LNCAP (cell line): ENCODE results near the gene PRKCH.

ENCODE experiments used
- TF ChIP-seq, protein P1 (sequence below): fragments of 450-650 bp; IDR thresholded peaks from 2 replicates; pipeline ENCODE4 v1.5.1; 2017; ENCODE audit warnings: mild to moderate bottlenecking

The PRKCH gene

DNA sequence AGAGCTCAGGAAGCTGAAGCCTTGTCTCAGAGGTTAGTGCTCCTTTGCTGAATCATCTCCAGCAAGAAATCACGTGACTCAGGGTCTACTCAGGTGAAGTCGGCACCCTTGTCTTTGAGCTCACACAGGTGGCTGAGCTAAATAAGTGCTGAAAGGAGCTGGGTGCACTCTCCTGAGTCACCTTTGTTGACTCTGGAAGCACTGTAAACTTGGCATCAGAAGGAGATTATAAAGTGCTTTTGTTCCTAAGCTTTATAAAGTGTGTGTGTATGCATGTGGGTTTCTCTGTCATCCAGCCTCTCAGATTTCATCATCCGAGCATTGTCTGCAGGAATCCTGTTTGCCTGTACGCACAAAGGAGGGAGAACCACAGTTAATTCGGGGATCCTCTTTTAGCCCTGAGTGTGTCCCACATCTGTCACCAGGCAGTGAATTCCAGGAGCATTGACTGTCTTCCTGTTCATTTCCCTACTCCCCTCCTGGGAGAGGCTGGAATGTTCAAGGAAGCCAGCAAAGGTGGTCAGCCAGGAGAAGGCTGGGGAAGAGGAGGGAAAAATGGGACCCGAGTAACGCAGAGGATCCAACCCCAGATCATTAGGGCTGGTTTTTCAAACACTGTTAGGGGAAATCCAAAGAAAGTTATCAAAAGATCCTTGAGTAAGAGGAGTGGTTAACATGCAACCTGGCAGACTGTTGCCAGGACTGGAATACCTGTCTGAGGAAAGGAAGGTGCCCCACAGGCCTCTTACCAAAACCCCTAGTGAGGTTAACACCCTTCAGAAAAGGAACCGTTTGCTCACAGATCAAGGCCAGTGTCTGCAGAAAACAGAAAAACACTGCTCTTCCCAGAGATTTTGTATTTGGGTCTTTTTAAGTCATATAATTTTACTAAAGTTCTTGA is 216.4 kb downstream of the PRKCH start:
- TF ChIP-seq, protein P1, sequence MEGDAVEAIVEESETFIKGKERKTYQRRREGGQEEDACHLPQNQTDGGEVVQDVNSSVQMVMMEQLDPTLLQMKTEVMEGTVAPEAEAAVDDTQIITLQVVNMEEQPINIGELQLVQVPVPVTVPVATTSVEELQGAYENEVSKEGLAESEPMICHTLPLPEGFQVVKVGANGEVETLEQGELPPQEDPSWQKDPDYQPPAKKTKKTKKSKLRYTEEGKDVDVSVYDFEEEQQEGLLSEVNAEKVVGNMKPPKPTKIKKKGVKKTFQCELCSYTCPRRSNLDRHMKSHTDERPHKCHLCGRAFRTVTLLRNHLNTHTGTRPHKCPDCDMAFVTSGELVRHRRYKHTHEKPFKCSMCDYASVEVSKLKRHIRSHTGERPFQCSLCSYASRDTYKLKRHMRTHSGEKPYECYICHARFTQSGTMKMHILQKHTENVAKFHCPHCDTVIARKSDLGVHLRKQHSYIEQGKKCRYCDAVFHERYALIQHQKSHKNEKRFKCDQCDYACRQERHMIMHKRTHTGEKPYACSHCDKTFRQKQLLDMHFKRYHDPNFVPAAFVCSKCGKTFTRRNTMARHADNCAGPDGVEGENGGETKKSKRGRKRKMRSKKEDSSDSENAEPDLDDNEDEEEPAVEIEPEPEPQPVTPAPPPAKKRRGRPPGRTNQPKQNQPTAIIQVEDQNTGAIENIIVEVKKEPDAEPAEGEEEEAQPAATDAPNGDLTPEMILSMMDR = no peak

DNA sequence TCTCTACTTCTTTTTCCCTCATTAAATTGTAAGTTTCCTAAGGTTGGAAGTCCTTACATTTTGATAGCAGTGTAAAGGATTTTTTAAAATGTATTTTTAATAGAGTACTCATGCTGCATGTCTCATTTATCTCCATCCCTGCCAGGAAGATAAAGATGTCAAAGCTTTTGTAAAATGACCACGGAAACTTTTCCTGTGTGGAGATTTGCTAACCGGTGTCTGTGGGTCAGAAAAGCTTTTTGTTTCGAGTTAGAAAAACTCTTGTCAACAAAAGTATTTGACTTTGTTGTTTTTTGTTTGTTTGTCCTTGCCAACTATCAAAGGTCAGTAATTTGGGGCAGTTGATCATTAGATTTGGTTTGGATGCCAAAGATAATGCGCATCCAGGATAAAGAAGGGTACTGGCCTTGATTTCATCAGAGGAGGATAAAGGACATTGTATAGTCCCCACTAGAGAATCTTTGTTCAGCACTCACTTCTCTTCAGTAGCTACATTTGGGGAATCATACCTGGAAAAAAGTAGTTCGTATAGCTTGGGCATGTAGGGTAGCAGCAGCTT is 217.2 kb downstream of the PRKCH start:
- TF ChIP-seq, protein P1 = no peak

DNA sequence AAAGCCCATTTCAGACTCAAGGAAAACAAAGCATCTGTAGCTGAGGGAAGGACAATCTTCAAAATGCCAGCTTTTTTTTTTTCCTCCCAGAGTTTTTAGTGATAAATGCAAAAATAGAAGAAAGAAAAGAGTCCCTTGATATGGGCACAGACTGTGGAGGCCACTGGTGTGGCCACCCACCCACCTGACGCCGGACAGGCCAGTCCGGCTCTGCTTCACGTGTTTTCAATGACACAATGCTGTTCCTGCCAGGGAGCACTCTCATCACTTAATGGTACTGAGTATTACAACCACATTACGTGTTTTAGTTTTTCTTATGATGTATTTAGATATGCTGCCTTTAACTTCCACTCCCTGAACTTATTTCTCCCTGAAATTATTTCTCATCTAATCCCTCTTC is 218.3 kb downstream of the PRKCH start:
- TF ChIP-seq, protein P1 = no peak

DNA sequence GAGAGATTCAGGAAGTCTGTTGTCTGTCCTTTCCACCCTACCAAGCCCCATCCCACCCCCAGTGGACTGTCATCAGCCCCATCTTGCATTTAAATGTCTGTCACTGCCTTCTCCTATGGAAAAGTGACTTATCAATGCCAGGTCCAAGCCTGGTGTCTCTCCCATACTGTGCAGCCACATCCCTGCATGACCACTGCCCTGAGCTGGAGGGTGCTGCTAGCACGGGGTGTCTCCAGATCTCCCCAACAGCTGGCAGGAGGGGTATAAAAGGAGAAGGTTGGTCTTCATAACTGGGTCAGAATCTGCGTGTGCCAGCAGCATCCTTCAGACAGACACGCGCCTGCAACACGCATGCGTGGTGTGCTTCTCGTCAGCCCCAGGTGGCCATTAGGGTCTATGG is 219.6 kb downstream of the PRKCH start:
- TF ChIP-seq, protein P1 = no peak

DNA sequence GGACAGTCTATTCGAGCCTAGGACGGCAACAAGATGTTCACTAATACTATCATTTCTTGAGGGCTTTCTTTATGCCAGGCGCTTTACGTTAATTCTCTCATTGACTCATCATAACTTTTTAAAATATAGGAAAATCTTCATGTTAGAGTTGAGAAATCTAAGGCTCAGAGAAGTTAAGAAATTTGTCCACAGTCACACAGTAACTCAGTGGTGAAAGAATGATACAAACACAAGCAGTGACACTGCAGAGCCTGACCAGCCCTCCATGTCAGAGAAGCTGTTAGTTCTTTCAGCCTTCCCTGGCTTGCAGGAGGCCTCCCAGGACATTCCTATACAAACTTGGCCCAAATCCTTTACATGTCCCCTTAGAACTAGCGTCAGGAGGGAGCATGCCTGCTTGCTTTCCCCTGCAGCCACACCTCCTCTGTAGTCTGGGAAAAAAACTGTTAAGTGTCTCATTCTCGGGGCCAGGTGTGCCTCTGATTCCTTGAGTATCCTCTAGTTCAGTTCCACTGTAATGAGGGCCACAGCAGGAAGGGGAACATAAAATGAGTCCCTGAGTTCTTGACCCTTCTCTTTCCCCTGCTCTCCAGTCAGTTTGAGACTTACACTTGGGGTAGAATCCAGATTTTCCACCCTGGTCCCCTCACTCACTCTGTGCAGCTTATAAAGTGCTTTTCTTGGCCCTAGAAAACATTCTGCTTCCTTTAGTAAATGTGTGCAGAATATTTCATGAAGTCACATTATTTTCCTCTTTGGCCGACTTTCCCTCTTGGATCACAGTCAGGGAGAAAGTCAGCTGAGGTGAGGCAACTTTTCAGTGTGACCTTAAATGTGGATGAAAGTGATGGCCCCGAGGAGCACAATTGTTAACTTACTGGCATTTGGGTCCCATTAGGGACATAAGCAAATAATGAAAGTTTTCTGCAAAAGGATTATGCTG is 221.7 kb downstream of the PRKCH start:
- TF ChIP-seq, protein P1 = no peak

DNA sequence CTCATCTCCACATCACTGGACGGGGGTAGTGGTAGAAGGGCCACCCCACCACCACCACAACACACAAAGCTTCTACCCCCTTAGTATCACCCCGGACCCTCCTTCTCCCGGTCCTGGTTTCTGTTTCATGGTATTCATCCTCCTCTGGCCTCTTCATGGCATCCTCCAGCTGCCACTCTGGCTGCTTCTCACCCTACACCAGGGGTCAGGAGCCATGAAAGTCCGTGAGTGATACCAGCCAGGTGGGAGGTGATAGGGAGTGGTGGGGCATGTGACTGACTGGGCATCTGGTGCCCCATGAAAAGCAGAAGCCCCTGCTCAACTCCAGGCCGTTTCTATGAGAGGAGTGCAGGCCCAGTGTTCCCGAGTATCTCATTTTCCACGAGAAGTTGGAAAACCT is 222.6 kb downstream of the PRKCH start:
- TF ChIP-seq, protein P1 = no peak
